Astrocyte (in vitro differentiated cells and primary cell): Measurements from ENCODE around the gene FAAH. TPM values are rescaled to one million over a fixed set of nuclear protein-coding genes. Genes with fewer than 3 reads are reported as not detected.

ENCODE experiments used
- DNase-seq: peaks from one replicate; pipeline ENCODE4 v3.0.0-alpha.2; 2010; ENCODE audit warnings: low read depth
- FAIRE-seq: peaks from 2 replicates; lab custom pipeline; 2011; peaks lifted over from hg19 to GRCh38; lab: Jason Lieb, UNC
- H2AFZ ChIP-seq: 2 replicates; pipeline ENCODE4 v1.6.0; 2012; ENCODE audit warnings: low read depth, low read length, inconsistent platforms
- H3K27ac ChIP-seq: 2 replicates; pipeline ENCODE4 v1.5.1; 2011; ENCODE audit warnings: low read depth, low read length, inconsistent platforms
- H3K27me3 ChIP-seq: 2 replicates; pipeline ENCODE4 v1.6.0; 2011; ENCODE audit warnings: low read length, inconsistent platforms; ENCODE audit not compliant: insufficient read depth
- H3K36me3 ChIP-seq: 2 replicates; pipeline ENCODE4 v1.5.1; 2011; ENCODE audit warnings: low read length, inconsistent platforms; ENCODE audit not compliant: insufficient read depth
- H3K4me1 ChIP-seq: 2 replicates; pipeline ENCODE4 v1.5.1; 2011; ENCODE audit warnings: low read length, inconsistent platforms; ENCODE audit not compliant: insufficient read depth
- H3K4me2 ChIP-seq: 2 replicates; pipeline ENCODE4 v1.6.0; 2012; ENCODE audit warnings: low read length, inconsistent platforms
- H3K4me3 ChIP-seq: 2 replicates; pipeline ENCODE4 v1.5.1; 2011; ENCODE audit warnings: low read depth, mild to moderate bottlenecking, low read length, inconsistent platforms; ENCODE audit not compliant: insufficient read depth
- H3K79me2 ChIP-seq: 2 replicates; pipeline ENCODE4 v1.6.0; 2012; ENCODE audit warnings: mild to moderate bottlenecking, low read length, inconsistent platforms; ENCODE audit not compliant: insufficient read depth
- H3K9ac ChIP-seq: 2 replicates; pipeline ENCODE4 v1.6.0; 2012; ENCODE audit warnings: mild to moderate bottlenecking, low read length, inconsistent platforms
- H3K9me3 ChIP-seq: 2 replicates; pipeline ENCODE4 v1.5.1; 2012; ENCODE audit warnings: low read depth, mild to moderate bottlenecking, low read length, inconsistent platforms; ENCODE audit not compliant: insufficient read depth
- H4K20me1 ChIP-seq: 2 replicates; pipeline ENCODE4 v1.6.0; 2012; ENCODE audit warnings: low read length, inconsistent platforms; ENCODE audit not compliant: insufficient read depth
- H3K27ac Mint-ChIP-seq: one replicate; pipeline ENCODE4 v1.8.0; 2021; ENCODE audit warnings: mild to moderate bottlenecking, mixed read lengths; ENCODE audit not compliant: unreplicated experiment
- H3K27me3 Mint-ChIP-seq: one replicate; pipeline ENCODE4 v1.8.0; 2021; ENCODE audit warnings: low read depth, mixed read lengths; ENCODE audit not compliant: unreplicated experiment
- H3K36me3 Mint-ChIP-seq: one replicate; pipeline ENCODE4 v1.8.0; 2021; ENCODE audit warnings: low read depth, mixed read lengths; ENCODE audit not compliant: unreplicated experiment
- H3K4me1 Mint-ChIP-seq: one replicate; pipeline ENCODE4 v1.8.0; 2021; ENCODE audit warnings: low read depth, mixed read lengths; ENCODE audit not compliant: unreplicated experiment
- H3K4me3 Mint-ChIP-seq: one replicate; pipeline ENCODE4 v1.8.0; 2021; ENCODE audit warnings: mild to moderate bottlenecking, moderate library complexity, mixed read lengths; ENCODE audit not compliant: unreplicated experiment
- H3K9me3 Mint-ChIP-seq: one replicate; pipeline ENCODE4 v1.8.0; 2021; ENCODE audit warnings: mild to moderate bottlenecking, mixed read lengths; ENCODE audit not compliant: unreplicated experiment
- CTCF ChIP-seq: IDR thresholded peaks from 2 replicates; pipeline ENCODE4 v1.5.1; 2011; ENCODE audit warnings: low read depth, mild to moderate bottlenecking, inconsistent platforms, low read length, moderate library complexity; ENCODE audit not compliant: insufficient read depth
- EZH2 ChIP-seq: IDR thresholded peaks from 2 replicates; pipeline ENCODE4 v1.6.1; 2012; ENCODE audit warnings: mild to moderate bottlenecking, low read length, inconsistent platforms; ENCODE audit not compliant: insufficient read depth
- total RNA-seq: library from RNA; stranded (reverse); gene quantifications from 2 replicates; pipeline ENCODE4 v1.2.1, GENCODE V29; 2021

The FAAH gene
- total RNA-seq, 1 donor from 2014 or later, result 1.9 TPM

GRCh38 chr1:46461017-46461808 lies 67.1 kb downstream of the FAAH start:
- no peak for TF ChIP-seq EZH2
- no peak for TF ChIP-seq CTCF
- no peaks in the 10 kb centered on the region for H3K36me3 Mint-ChIP-seq
- no peaks in the 10 kb centered on the region for H3K9me3 Mint-ChIP-seq
- FAIRE-seq (no peak), DNase-seq (no peak)
- Histone ChIP-seq H3K36me3 (no peaks in the 10 kb centered on the region), H3K4me3 (no peak overlapping the region), H4K20me1 (no peaks in the 10 kb centered on the region), H3K27me3 (peaks cover 39% of the 10 kb centered on the region), H3K79me2 (no peaks in the 10 kb centered on the region), H3K9me3 (no peaks in the 10 kb centered on the region), H3K27ac (no peak overlapping the region), H3K9ac (no peak overlapping the region), H3K4me2 (no peak overlapping the region), H3K4me1 (peaks cover 3% of the 10 kb centered on the region), H2AFZ (no peak overlapping the region)
- no peak overlapping the region for H3K27ac Mint-ChIP-seq
- H3K4me1 Mint-ChIP-seq, result peaks cover 19% of the 10 kb centered on the region
- H3K4me3 Mint-ChIP-seq, result no peak overlapping the region
- peaks cover 64% of the 10 kb centered on the region for H3K27me3 Mint-ChIP-seq

GRCh38 chr1:46461809-46462448 lies 67.8 kb downstream of the FAAH start:
- Mint-ChIP-seq H3K27me3 (peaks cover 66% of the 10 kb centered on the region), H3K4me1 (peaks cover 20% of the 10 kb centered on the region), H3K4me3 (no peak overlapping the region), H3K9me3 (no peaks in the 10 kb centered on the region), H3K27ac (no peak overlapping the region), H3K36me3 (no peaks in the 10 kb centered on the region)
- no peaks in the 10 kb centered on the region for H4K20me1 ChIP-seq
- H3K27me3 ChIP-seq, result peaks cover 41% of the 10 kb centered on the region
- H2AFZ ChIP-seq, result no peak overlapping the region
- H3K36me3 ChIP-seq, result no peaks in the 10 kb centered on the region
- no peaks in the 10 kb centered on the region for H3K79me2 ChIP-seq
- no peak overlapping the region for H3K4me2 ChIP-seq
- DNase-seq, result no peak
- FAIRE-seq, result no peak
- H3K9me3 ChIP-seq, result no peaks in the 10 kb centered on the region
- peaks cover 5% of the 10 kb centered on the region for H3K4me1 ChIP-seq
- TF ChIP-seq CTCF (no peak), EZH2 (no peak)
- no peak overlapping the region for H3K4me3 ChIP-seq
- no peak overlapping the region for H3K9ac ChIP-seq
- no peak overlapping the region for H3K27ac ChIP-seq

Other genes starting within 250 kb of the FAAH start
- 1.7 and 2.2 TPM in 2 replicates for gene TSPAN1, start 219.2 kb upstream of the FAAH start, total RNA-seq
- gene P3R3URF, start 217.8 kb upstream of the FAAH start, total RNA-seq, result not detected in 2 replicates
- 55.1 and 57.8 TPM in 2 replicates for gene POMGNT1, start 195.9 kb upstream of the FAAH start, total RNA-seq
- gene LURAP1, start 191.0 kb upstream of the FAAH start, total RNA-seq, result 1.3 and 1.7 TPM in 2 replicates
- gene RAD54L, start 146.6 kb upstream of the FAAH start, total RNA-seq, result 1.9 and 2.4 TPM in 2 replicates
- gene LRRC41, start 90.7 kb upstream of the FAAH start, total RNA-seq, result 88.2 and 94.5 TPM in 2 replicates
- 299 and 337 TPM in 2 replicates for gene UQCRH, start 90.6 kb upstream of the FAAH start, total RNA-seq
- 15.5 and 16.9 TPM in 2 replicates for gene NSUN4, start 53.5 kb upstream of the FAAH start, total RNA-seq
- 0.07 and 0.29 TPM in 2 replicates for gene DMBX1, start 95.5 kb downstream of the FAAH start, total RNA-seq
- gene KNCN, start 157.3 kb downstream of the FAAH start, total RNA-seq, result not detected in 2 replicates
- gene MKNK1, start 210.0 kb downstream of the FAAH start, total RNA-seq, result 22.8 and 26.9 TPM in 2 replicates
- 4.8 and 5.5 TPM in 2 replicates for gene MOB3C, start 222.5 kb downstream of the FAAH start, total RNA-seq